Measurements from ENCODE around the gene PELI2.

PELI2 gene

GRCh38 chr14:56194042-56194441 is 75.8 kb downstream of the PELI2 start:
- no peaks in the 10 kb centered on the region for H3F3A ChIP-seq (ENCODE audit: insufficient read depth)
- H4K20me1 ChIP-seq (ENCODE audit: low read depth, low read length): no peaks in the 10 kb centered on the region
- H3K27ac ChIP-seq (ENCODE audit: low read depth, low read length): no peak overlapping the region
- H3K27me3 ChIP-seq (ENCODE audit: low read length): no peaks in the 10 kb centered on the region
- TF ChIP-seq CTCF (IDR thresholded peaks at IDR 0.05; ENCODE audit: insufficient read depth, low read length, poor library complexity, severe bottlenecking): no peak
- TF ChIP-seq EZH2phosphoT487 (conservative IDR thresholded peaks at IDR 0.05; ENCODE audit: low read length): no peak
- no peaks in the 10 kb centered on the region for H3K9me2 ChIP-seq (replicated peaks; ENCODE audit: insufficient read depth, low read length)
- no peaks in the 10 kb centered on the region for H3K36me3 ChIP-seq (ENCODE audit: low read length)
- H3K4me3 ChIP-seq (ENCODE audit: insufficient read depth, low read length, poor library complexity, severe bottlenecking): no peak overlapping the region
- no peak overlapping the region for H3K9ac ChIP-seq (ENCODE audit: low read length)
- H2AFZ ChIP-seq (ENCODE audit: low read depth, low read length, severe bottlenecking): no peak overlapping the region
- no peak overlapping the region for H3K4me2 ChIP-seq (ENCODE audit: low read depth, low read length, poor library complexity, severe bottlenecking)
- H3K79me2 ChIP-seq (ENCODE audit: insufficient read depth, low read length): no peaks in the 10 kb centered on the region
- no peaks in the 10 kb centered on the region for H3K9me3 ChIP-seq (ENCODE audit: insufficient read depth, low read length)

GRCh38 chr14:56195223-56195622 is 77.0 kb downstream of the PELI2 start:
- H3F3A ChIP-seq (ENCODE audit: insufficient read depth): no peaks in the 10 kb centered on the region
- H3K27me3 ChIP-seq (ENCODE audit: low read length): no peaks in the 10 kb centered on the region
- peak overlapping the region; percentile 57 for H3K4me2 ChIP-seq (ENCODE audit: low read depth, low read length, poor library complexity, severe bottlenecking)
- H4K20me1 ChIP-seq (ENCODE audit: low read depth, low read length): no peaks in the 10 kb centered on the region
- no peaks in the 10 kb centered on the region for H3K79me2 ChIP-seq (ENCODE audit: insufficient read depth, low read length)
- H3K4me3 ChIP-seq (ENCODE audit: insufficient read depth, low read length, poor library complexity, severe bottlenecking): peak overlapping the region; percentile 31
- no peaks in the 10 kb centered on the region for H3K36me3 ChIP-seq (ENCODE audit: low read length)
- H3K9me3 ChIP-seq (ENCODE audit: insufficient read depth, low read length): no peaks in the 10 kb centered on the region
- H3K9ac ChIP-seq (ENCODE audit: low read length): peak overlapping the region; percentile 37
- H2AFZ ChIP-seq (ENCODE audit: low read depth, low read length, severe bottlenecking): peak overlapping the region; percentile 30
- no peaks in the 10 kb centered on the region for H3K9me2 ChIP-seq (replicated peaks; ENCODE audit: insufficient read depth, low read length)
- peak overlapping the region; percentile 75 for H3K27ac ChIP-seq (ENCODE audit: low read depth, low read length)
- no peak for TF ChIP-seq CTCF (IDR thresholded peaks at IDR 0.05; ENCODE audit: insufficient read depth, low read length, poor library complexity, severe bottlenecking)
- no peak for TF ChIP-seq EZH2phosphoT487 (conservative IDR thresholded peaks at IDR 0.05; ENCODE audit: low read length)

- H3K9ac ChIP-seq (ENCODE audit: low read length): peak overlapping the region; percentile 37
- peak overlapping the region; percentile 57 for H3K4me2 ChIP-seq (ENCODE audit: low read depth, low read length, poor library complexity, severe bottlenecking)
- no peaks in the 10 kb centered on the region for H3F3A ChIP-seq (ENCODE audit: insufficient read depth)
- H3K36me3 ChIP-seq (ENCODE audit: low read length): no peaks in the 10 kb centered on the region
- peak overlapping the region; percentile 75 for H3K27ac ChIP-seq (ENCODE audit: low read depth, low read length)
- no peaks in the 10 kb centered on the region for H4K20me1 ChIP-seq (ENCODE audit: low read depth, low read length)
- H3K9me2 ChIP-seq (replicated peaks; ENCODE audit: insufficient read depth, low read length): no peaks in the 10 kb centered on the region
- H3K79me2 ChIP-seq (ENCODE audit: insufficient read depth, low read length): no peaks in the 10 kb centered on the region
- no peaks in the 10 kb centered on the region for H3K9me3 ChIP-seq (ENCODE audit: insufficient read depth, low read length)
- peak overlapping the region; percentile 82 for H2AFZ ChIP-seq (ENCODE audit: low read depth, low read length, severe bottlenecking)
- no peaks in the 10 kb centered on the region for H3K27me3 ChIP-seq (ENCODE audit: low read length)
- TF ChIP-seq CTCF (IDR thresholded peaks at IDR 0.05; ENCODE audit: insufficient read depth, low read length, poor library complexity, severe bottlenecking): no peak
- no peak for TF ChIP-seq EZH2phosphoT487 (conservative IDR thresholded peaks at IDR 0.05; ENCODE audit: low read length)
- H3K4me3 ChIP-seq (ENCODE audit: insufficient read depth, low read length, poor library complexity, severe bottlenecking): peak overlapping the region; percentile 31
Observed at GRCh38 chr14:56195704-56196103, 77.5 kb downstream of the PELI2 start.

All from SU-DHL-6 (cell line).